Measurements from ENCODE around the gene PRR4. TPM values are rescaled to one million over a fixed set of nuclear protein-coding genes. Genes with fewer than 3 reads are reported as not detected.

PRR4 gene
- 5.8 TPM for polyA plus RNA-seq (2013, experiment 1 of 2)
- 7.4 TPM for polyA plus RNA-seq (2013, experiment 2 of 2)

GRCh38 chr12:10849425-10849878 lies at the start of gene PRR4:
PRR4 (minus strand) TSS chr12:10849475; CDS start chr12:10849437, 38 bp downstream.
- 93 to 100% methylated on average over 1 of the region's 4 CpGs for WGBS, 2 experiments (ENCODE audit: insufficient coverage in 2 of 2)
- Histone ChIP-seq H3K4me1 (ENCODE audit: control insufficient read depth, insufficient read depth, low read length, poor library complexity, severe bottlenecking) (no peaks in the 10 kb centered on the region), H3K9me3 (ENCODE audit: control insufficient read depth, low read length) (no peaks in the 10 kb centered on the region), H3K4me3 (ENCODE audit: extremely low read depth, insufficient read depth, low read length, poor library complexity, severe bottlenecking) (no peak within 1 kb of the TSS), H3K36me3 (ENCODE audit: control insufficient read depth, insufficient read depth, low read length) (no peaks in the 10 kb centered on the region), H3K27ac (ENCODE audit: low read depth, low read length, severe bottlenecking) (no peak within 1 kb of the TSS)

- H3K4me3 ChIP-seq (ENCODE audit: extremely low read depth, insufficient read depth, low read length, poor library complexity, severe bottlenecking) = no peak overlapping the region
- H3K4me1 ChIP-seq (ENCODE audit: control insufficient read depth, insufficient read depth, low read length, poor library complexity, severe bottlenecking) = no peaks in the 10 kb centered on the region
- H3K36me3 ChIP-seq (ENCODE audit: control insufficient read depth, insufficient read depth, low read length) = no peaks in the 10 kb centered on the region
- H3K27ac ChIP-seq (ENCODE audit: low read depth, low read length, severe bottlenecking) = no peak overlapping the region
- WGBS, 2 experiments (ENCODE audit: insufficient coverage in 2 of 2) = 83 to 100% methylated on average over 1 to 2 of the region's 5 CpGs
- H3K9me3 ChIP-seq (ENCODE audit: control insufficient read depth, low read length) = no peaks in the 10 kb centered on the region
Measured at GRCh38 chr12:10896854-10897253, 47.6 kb upstream of the PRR4 start.

GRCh38 chr12:10891937-10892336 lies 42.7 kb upstream of the PRR4 start:
- Histone ChIP-seq H3K36me3 (ENCODE audit: control insufficient read depth, insufficient read depth, low read length) (no peaks in the 10 kb centered on the region), H3K9me3 (ENCODE audit: control insufficient read depth, low read length) (no peaks in the 10 kb centered on the region), H3K4me1 (ENCODE audit: control insufficient read depth, insufficient read depth, low read length, poor library complexity, severe bottlenecking) (no peaks in the 10 kb centered on the region), H3K27ac (ENCODE audit: low read depth, low read length, severe bottlenecking) (no peak overlapping the region), H3K4me3 (ENCODE audit: extremely low read depth, insufficient read depth, low read length, poor library complexity, severe bottlenecking) (no peak overlapping the region)
- WGBS, 2 experiments (ENCODE audit: insufficient coverage in 2 of 2) = 93 to 100% methylated on average over 2 of the region's 2 CpGs

- H3K27ac ChIP-seq (ENCODE audit: low read depth, low read length, severe bottlenecking) = no peak overlapping the region
- H3K36me3 ChIP-seq (ENCODE audit: control insufficient read depth, insufficient read depth, low read length) = no peaks in the 10 kb centered on the region
- H3K4me3 ChIP-seq (ENCODE audit: extremely low read depth, insufficient read depth, low read length, poor library complexity, severe bottlenecking) = no peak overlapping the region
- H3K9me3 ChIP-seq (ENCODE audit: control insufficient read depth, low read length) = no peaks in the 10 kb centered on the region
- no peaks in the 10 kb centered on the region for H3K4me1 ChIP-seq (ENCODE audit: control insufficient read depth, insufficient read depth, low read length, poor library complexity, severe bottlenecking)
Measured at GRCh38 chr12:10889226-10889625, 40.0 kb upstream of the PRR4 start.

GRCh38 chr12:10884086-10884725 lies 34.9 kb upstream of the PRR4 start, which contains the start of gene PRH1:
PRH1 (minus strand) TSS chr12:10884255; CDS start chr12:10884217, 38 bp downstream.
- WGBS, 2 experiments (ENCODE audit: insufficient coverage in 2 of 2) = 92 to 96% methylated on average over 2 to 4 of the region's 6 CpGs
- Histone ChIP-seq H3K4me1 (ENCODE audit: control insufficient read depth, insufficient read depth, low read length, poor library complexity, severe bottlenecking) (peaks cover 16% of the 10 kb centered on the region), H3K27ac (ENCODE audit: low read depth, low read length, severe bottlenecking) (no peak within 1 kb of the TSS), H3K9me3 (ENCODE audit: control insufficient read depth, low read length) (no peaks in the 10 kb centered on the region), H3K4me3 (ENCODE audit: extremely low read depth, insufficient read depth, low read length, poor library complexity, severe bottlenecking) (no peak within 1 kb of the TSS), H3K36me3 (ENCODE audit: control insufficient read depth, insufficient read depth, low read length) (no peaks in the 10 kb centered on the region)

GRCh38 chr12:10873378-10873777 lies 24.1 kb upstream of the PRR4 start:
- Histone ChIP-seq H3K27ac (ENCODE audit: low read depth, low read length, severe bottlenecking) (no peak overlapping the region), H3K4me1 (ENCODE audit: control insufficient read depth, insufficient read depth, low read length, poor library complexity, severe bottlenecking) (no peaks in the 10 kb centered on the region), H3K9me3 (ENCODE audit: control insufficient read depth, low read length) (no peaks in the 10 kb centered on the region), H3K4me3 (ENCODE audit: extremely low read depth, insufficient read depth, low read length, poor library complexity, severe bottlenecking) (no peak overlapping the region), H3K36me3 (ENCODE audit: control insufficient read depth, insufficient read depth, low read length) (peaks cover 10% of the 10 kb centered on the region)
- WGBS, 2 experiments (ENCODE audit: insufficient coverage in 2 of 2) = 89 to 100% methylated on average over 1 of the region's 2 CpGs

- Histone ChIP-seq H3K9me3 (ENCODE audit: control insufficient read depth, low read length) (no peaks in the 10 kb centered on the region), H3K4me1 (ENCODE audit: control insufficient read depth, insufficient read depth, low read length, poor library complexity, severe bottlenecking) (no peaks in the 10 kb centered on the region), H3K27ac (ENCODE audit: low read depth, low read length, severe bottlenecking) (no peak overlapping the region), H3K36me3 (ENCODE audit: control insufficient read depth, insufficient read depth, low read length) (no peaks in the 10 kb centered on the region), H3K4me3 (ENCODE audit: extremely low read depth, insufficient read depth, low read length, poor library complexity, severe bottlenecking) (no peak overlapping the region)
- WGBS, 2 experiments (ENCODE audit: insufficient coverage in 2 of 2) = 90% methylated on average over 2 of the region's 2 CpGs; no CpG with 5 or more reads in 1 of the 2 experiments
Measured at GRCh38 chr12:10867381-10867780, 18.1 kb upstream of the PRR4 start.

- H3K4me3 ChIP-seq (ENCODE audit: extremely low read depth, insufficient read depth, low read length, poor library complexity, severe bottlenecking) = no peak overlapping the region
- WGBS, 2 experiments (ENCODE audit: insufficient coverage in 2 of 2) = no CpG with 5 or more reads among the region's 2 CpGs
- H3K27ac ChIP-seq (ENCODE audit: low read depth, low read length, severe bottlenecking) = no peak overlapping the region
- H3K9me3 ChIP-seq (ENCODE audit: control insufficient read depth, low read length) = peaks cover 6% of the 10 kb centered on the region
- no peaks in the 10 kb centered on the region for H3K4me1 ChIP-seq (ENCODE audit: control insufficient read depth, insufficient read depth, low read length, poor library complexity, severe bottlenecking)
- peaks cover 5% of the 10 kb centered on the region for H3K36me3 ChIP-seq (ENCODE audit: control insufficient read depth, insufficient read depth, low read length)
Measured at GRCh38 chr12:10863512-10864218, 14.4 kb upstream of the PRR4 start.

- H3K4me1 ChIP-seq (ENCODE audit: control insufficient read depth, insufficient read depth, low read length, poor library complexity, severe bottlenecking) = no peaks in the 10 kb centered on the region
- peaks cover 15% of the 10 kb centered on the region for H3K9me3 ChIP-seq (ENCODE audit: control insufficient read depth, low read length)
- peaks cover 7% of the 10 kb centered on the region for H3K36me3 ChIP-seq (ENCODE audit: control insufficient read depth, insufficient read depth, low read length)
- no peak overlapping the region for H3K27ac ChIP-seq (ENCODE audit: low read depth, low read length, severe bottlenecking)
- WGBS, 2 experiments (ENCODE audit: insufficient coverage in 2 of 2) = 92 to 100% methylated on average over 2 of the region's 2 CpGs
- H3K4me3 ChIP-seq (ENCODE audit: extremely low read depth, insufficient read depth, low read length, poor library complexity, severe bottlenecking) = no peak overlapping the region
Measured at GRCh38 chr12:10861366-10861765, 12.1 kb upstream of the PRR4 start.

- Histone ChIP-seq H3K9me3 (ENCODE audit: control insufficient read depth, low read length) (peaks cover 25% of the 10 kb centered on the region), H3K36me3 (ENCODE audit: control insufficient read depth, insufficient read depth, low read length) (peaks cover 16% of the 10 kb centered on the region), H3K4me3 (ENCODE audit: extremely low read depth, insufficient read depth, low read length, poor library complexity, severe bottlenecking) (no peak overlapping the region), H3K27ac (ENCODE audit: low read depth, low read length, severe bottlenecking) (no peak overlapping the region), H3K4me1 (ENCODE audit: control insufficient read depth, insufficient read depth, low read length, poor library complexity, severe bottlenecking) (no peaks in the 10 kb centered on the region)
- 100% methylated on average over 1 of the region's 2 CpGs; no CpG with 5 or more reads in 1 of the 2 experiments for WGBS, 2 experiments (ENCODE audit: insufficient coverage in 2 of 2)
Measured at GRCh38 chr12:10855807-10856206, 6.5 kb upstream of the PRR4 start.

- Histone ChIP-seq H3K9me3 (ENCODE audit: control insufficient read depth, low read length) (peaks cover 25% of the 10 kb centered on the region), H3K4me1 (ENCODE audit: control insufficient read depth, insufficient read depth, low read length, poor library complexity, severe bottlenecking) (no peaks in the 10 kb centered on the region), H3K27ac (ENCODE audit: low read depth, low read length, severe bottlenecking) (no peak overlapping the region), H3K36me3 (ENCODE audit: control insufficient read depth, insufficient read depth, low read length) (peaks cover 11% of the 10 kb centered on the region), H3K4me3 (ENCODE audit: extremely low read depth, insufficient read depth, low read length, poor library complexity, severe bottlenecking) (no peak overlapping the region)
- 82 to 94% methylated on average over 2 of the region's 2 CpGs for WGBS, 2 experiments (ENCODE audit: insufficient coverage in 2 of 2)
Measured at GRCh38 chr12:10853776-10854175, 4.5 kb upstream of the PRR4 start.

Data from mesodermal cell (in vitro differentiated cells).